Measurements from ENCODE around the gene ZNF468. TPM values are rescaled to one million over a fixed set of nuclear protein-coding genes. Genes with fewer than 3 reads are reported as not detected.
"Not testable (repeated sequence)": the region's sequence is repeated elsewhere in the genome, so short reads cannot be mapped to it uniquely, and the experiment has no call there.

The ZNF468 gene
- total RNA-seq (10 to 100 TPM in 4 of 5 donors, 1 to 10 TPM in 1; 6.2 to 53.1 (median 27.2) TPM), polyA plus RNA-seq (10 to 100 TPM in 1 of 3 donors, 1 to 10 TPM in 2; 5.8 to 11.9 (median 9.5) TPM)
- long read RNA-seq, donor 1, result 0 reads
- long read RNA-seq, donor 2, full-length matches to known transcripts, result 3 of 3 reads
- long read RNA-seq, donor 2, partial matches to known transcripts, result 0 of 3 reads
- long read RNA-seq, donor 2, other reads (novel, unspliced or antisense), result 0 of 3 reads
- long read RNA-seq, donor 3, full-length matches to known transcripts, result 3 of 3 reads
- long read RNA-seq, donor 3, partial matches to known transcripts, result 0 of 3 reads
- long read RNA-seq, donor 3, other reads (novel, unspliced or antisense), result 0 of 3 reads
- long read RNA-seq, donor 4, result 0 reads
- long read RNA-seq, donor 5, full-length matches to known transcripts, result 1 of 1 reads
- long read RNA-seq, donor 5, partial matches to known transcripts, result 0 of 1 reads
- long read RNA-seq, donor 5, other reads (novel, unspliced or antisense), result 0 of 1 reads
- long read RNA-seq, donor 6, full-length matches to known transcripts, result 6 of 6 reads
- long read RNA-seq, donor 6, partial matches to known transcripts, result 0 of 6 reads
- long read RNA-seq, donor 6, other reads (novel, unspliced or antisense), result 0 of 6 reads
- long read RNA-seq, donor 7, result 0 reads
- long read RNA-seq, donor 8, full-length matches to known transcripts, result 1 of 1 reads
- long read RNA-seq, donor 8, partial matches to known transcripts, result 0 of 1 reads
- long read RNA-seq, donor 8, other reads (novel, unspliced or antisense), result 0 of 1 reads
- long read RNA-seq, donor 9, full-length matches to known transcripts, result 2 of 2 reads
- long read RNA-seq, donor 9, partial matches to known transcripts, result 0 of 2 reads
- long read RNA-seq, donor 9, other reads (novel, unspliced or antisense), result 0 of 2 reads
- long read RNA-seq, donor 10, full-length matches to known transcripts, result 1 of 1 reads
- long read RNA-seq, donor 10, partial matches to known transcripts, result 0 of 1 reads
- long read RNA-seq, donor 10, other reads (novel, unspliced or antisense), result 0 of 1 reads

DNA sequence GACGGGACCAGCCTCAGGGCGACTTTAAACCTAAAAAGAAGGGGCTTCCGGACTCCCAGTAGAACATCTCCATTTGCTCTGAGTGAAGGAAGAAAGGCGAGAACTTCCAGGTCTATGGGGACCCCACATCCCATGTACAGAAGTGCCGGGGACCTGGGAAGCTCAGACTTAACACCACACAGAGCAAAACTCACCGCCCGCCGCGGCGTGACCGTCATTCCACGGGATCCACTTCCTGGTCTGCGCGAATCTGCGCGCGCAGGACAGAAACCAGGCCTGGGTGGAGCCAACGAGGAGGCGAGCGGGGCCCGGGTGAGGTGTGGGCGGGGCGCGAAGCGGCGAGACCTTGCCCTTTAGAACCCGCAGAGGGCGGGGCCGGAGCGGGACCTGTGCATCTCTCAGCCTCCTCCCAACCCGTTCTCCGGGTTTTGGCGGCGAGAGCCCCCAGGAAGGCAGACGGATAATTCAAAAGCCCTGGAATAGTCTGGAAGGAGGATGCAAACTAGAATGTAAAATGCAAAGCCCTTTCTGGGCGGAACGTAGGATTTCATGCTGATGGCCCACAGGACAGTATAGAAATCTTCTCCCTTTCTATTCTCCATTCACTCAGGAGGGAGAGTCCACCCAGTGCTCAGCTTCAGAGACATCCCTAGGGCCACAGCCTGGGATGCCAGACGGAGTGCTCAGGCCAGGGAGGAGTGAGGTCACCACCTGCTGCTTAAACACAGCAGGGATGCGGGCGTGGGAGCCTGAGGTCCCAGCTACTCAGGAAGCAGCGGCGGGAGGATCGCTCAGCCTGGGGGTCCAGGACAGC, at the start of gene ZNF468:
ZNF468 (minus strand) TSS at position 242 of the 814 bp plus-strand sequence. CDS start 3,347 bp downstream, outside the sequence.
- peak in 2 of 3 donors; percentile 82 to 93 for TF ChIP-seq POLR2AphosphoS5 (IDR thresholded peaks at IDR 0.05)
- Histone ChIP-seq H3K36me3 (peaks cover 16 to 20% (median 19%) of the 10 kb centered on the region in 4 donors), H3K4me3 (peak within 1 kb of the TSS; percentile 61 to 69 (median 67)), H3K27ac (peak within 1 kb of the TSS; percentile 50 to 84 (median 77)), H3K4me1 (peaks cover 0 to 18% (median 10%) of the 10 kb centered on the region in 4 donors)
- intact Hi-C loops (cut with DNase I; ENCODE audit: low total_unique reads); H3K9me3 ChIP-seq; H3K27me3 ChIP-seq: not testable (repeated sequence)
- WGBS, 5 donors, result 4 to 10% (median 5%) methylated on average over 28 to 42 of the region's 43 CpGs
- peak; percentile 73 to 88 for DNase-seq

GRCh38 chr19:52904052-52904780, 46.8 kb upstream of the ZNF468 start:
- DNase-seq; H3K27ac ChIP-seq; H3K27me3 ChIP-seq; H3K4me3 ChIP-seq; H3K4me1 ChIP-seq; intact Hi-C loops (cut with DNase I; ENCODE audit: low total_unique reads): not testable (repeated sequence)
- WGBS, 5 donors, result 77 to 95% (median 90%) methylated on average over 16 of the region's 16 CpGs
- H3K9me3 ChIP-seq, result peaks cover 0 to 29% (median 7%) of the 10 kb centered on the region in 4 donors
- peaks cover 10 to 44% (median 34%) of the 10 kb centered on the region in 4 donors for H3K36me3 ChIP-seq

DNA sequence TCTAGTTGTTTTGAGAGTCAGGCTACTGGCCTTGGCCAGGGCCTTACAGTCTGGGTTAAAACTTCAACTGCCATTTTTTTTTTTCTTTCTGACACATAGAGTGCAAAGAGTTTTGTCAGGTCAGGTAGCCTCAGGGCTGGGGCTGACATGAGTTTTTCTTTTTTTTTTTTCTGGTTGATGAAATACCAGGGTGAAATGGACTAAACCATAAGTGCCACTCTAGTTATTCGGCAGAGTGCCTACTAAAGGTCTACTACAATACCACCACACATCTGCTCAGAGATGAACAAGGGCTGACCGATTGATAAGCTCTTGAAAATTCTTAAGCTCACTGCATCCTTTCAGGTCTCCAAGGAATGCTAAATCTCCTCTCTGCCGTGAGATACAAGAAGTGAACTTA, 44.4 kb upstream of the ZNF468 start:
- H3K9me3 ChIP-seq, result peaks cover 0 to 5% (median 4%) of the 10 kb centered on the region in 4 donors
- DNase-seq, result no peak
- H3K27ac ChIP-seq, result no peak overlapping the region
- H3K36me3 ChIP-seq, result peaks cover 0 to 20% (median 12%) of the 10 kb centered on the region in 4 donors
- no peaks in the 10 kb centered on the region for H3K27me3 ChIP-seq
- intact Hi-C loops (cut with DNase I; ENCODE audit: low total_unique reads), result no loop called here
- WGBS, 5 donors, result 71 to 98% (median 84%) methylated on average over 3 of the region's 3 CpGs
- TF ChIP-seq POLR2A (IDR thresholded peaks at IDR 0.05), result no peak
- no peak overlapping the region for H3K4me3 ChIP-seq
- H3K4me1 ChIP-seq, result peaks cover 1 to 7% (median 5%) of the 10 kb centered on the region in 4 donors

- H3K4me3 ChIP-seq; DNase-seq; H3K9me3 ChIP-seq; intact Hi-C loops (cut with DNase I; ENCODE audit: low total_unique reads); H3K27me3 ChIP-seq: not testable (repeated sequence)
- Histone ChIP-seq H3K27ac (peak overlapping the region in 1 of 5 donors; percentile 93), H3K4me1 (peaks cover 6 to 24% (median 13%) of the 10 kb centered on the region in 4 donors), H3K36me3 (peaks cover 0 to 17% (median 11%) of the 10 kb centered on the region in 4 donors)
- 92 to 96% (median 93%) methylated on average over 10 of the region's 10 CpGs for WGBS, 5 donors
These were observed 41.2 kb upstream of the ZNF468 start for GRCh38 chr19:52898596-52898995.

- Histone ChIP-seq H3K36me3 (peaks cover 0 to 22% (median 16%) of the 10 kb centered on the region in 4 donors), H3K9me3 (no peaks in the 10 kb centered on the region), H3K27ac (peak overlapping the region in 4 of 5 donors; percentile 87 to 96 (median 93)), H3K4me3 (peak overlapping the region; percentile 65 to 86 (median 70)), H3K27me3 (no peaks in the 10 kb centered on the region), H3K4me1 (peaks cover 6 to 29% (median 13%) of the 10 kb centered on the region in 4 donors)
- no peak for DNase-seq
- 83 to 90% (median 88%) methylated on average over 15 of the region's 15 CpGs for WGBS, 5 donors
- intact Hi-C loops (cut with DNase I; ENCODE audit: low total_unique reads), result no loop called here
- no peak for TF ChIP-seq POLR2AphosphoS5 (IDR thresholded peaks at IDR 0.05)
- no peak for TF ChIP-seq EP300 (IDR thresholded peaks at IDR 0.05)
- TF ChIP-seq POLR2A (IDR thresholded peaks at IDR 0.05), result no peak
- TF ChIP-seq, protein P1, sequence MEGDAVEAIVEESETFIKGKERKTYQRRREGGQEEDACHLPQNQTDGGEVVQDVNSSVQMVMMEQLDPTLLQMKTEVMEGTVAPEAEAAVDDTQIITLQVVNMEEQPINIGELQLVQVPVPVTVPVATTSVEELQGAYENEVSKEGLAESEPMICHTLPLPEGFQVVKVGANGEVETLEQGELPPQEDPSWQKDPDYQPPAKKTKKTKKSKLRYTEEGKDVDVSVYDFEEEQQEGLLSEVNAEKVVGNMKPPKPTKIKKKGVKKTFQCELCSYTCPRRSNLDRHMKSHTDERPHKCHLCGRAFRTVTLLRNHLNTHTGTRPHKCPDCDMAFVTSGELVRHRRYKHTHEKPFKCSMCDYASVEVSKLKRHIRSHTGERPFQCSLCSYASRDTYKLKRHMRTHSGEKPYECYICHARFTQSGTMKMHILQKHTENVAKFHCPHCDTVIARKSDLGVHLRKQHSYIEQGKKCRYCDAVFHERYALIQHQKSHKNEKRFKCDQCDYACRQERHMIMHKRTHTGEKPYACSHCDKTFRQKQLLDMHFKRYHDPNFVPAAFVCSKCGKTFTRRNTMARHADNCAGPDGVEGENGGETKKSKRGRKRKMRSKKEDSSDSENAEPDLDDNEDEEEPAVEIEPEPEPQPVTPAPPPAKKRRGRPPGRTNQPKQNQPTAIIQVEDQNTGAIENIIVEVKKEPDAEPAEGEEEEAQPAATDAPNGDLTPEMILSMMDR (IDR thresholded peaks at IDR 0.05), result no peak
These were observed 40.7 kb upstream of the ZNF468 start for GRCh38 chr19:52898101-52898500.

Data from stomach (tissue), 19 donors.